GM12872 (cell line): Measurements from ENCODE around the gene ETS2.

ENCODE experiments used
- CTCF ChIP-seq: IDR thresholded peaks from 3 replicates; pipeline ENCODE4 v1.5.1; 2011; ENCODE audit warnings: low read depth, mild to moderate bottlenecking, low read length, moderate library complexity; ENCODE audit not compliant: insufficient read depth

The ETS2 gene

GRCh38 chr21:38798081-38798480, 7.6 kb upstream of the ETS2 start:
- no peak for TF ChIP-seq CTCF

DNA sequence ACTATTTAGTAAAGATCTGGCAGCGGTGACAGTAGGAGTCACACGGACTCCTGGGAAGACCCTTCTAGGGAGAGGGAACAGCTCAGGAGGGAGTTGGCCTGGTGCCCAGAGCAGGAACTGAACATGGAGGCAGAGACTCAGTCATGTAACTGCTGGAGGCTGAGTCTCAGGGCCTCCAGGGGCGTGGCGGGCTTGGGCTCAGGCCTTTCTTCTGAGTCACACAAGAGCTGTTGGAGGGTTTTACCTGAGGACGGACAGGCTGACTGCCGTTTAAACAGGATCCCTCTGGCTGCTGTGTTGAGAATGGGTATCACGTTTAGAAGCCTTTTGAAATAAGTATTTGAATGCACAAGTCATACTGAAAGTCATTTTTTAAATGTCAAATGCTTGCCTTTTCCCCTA, 7.2 kb upstream of the ETS2 start:
- no peak for TF ChIP-seq CTCF

DNA sequence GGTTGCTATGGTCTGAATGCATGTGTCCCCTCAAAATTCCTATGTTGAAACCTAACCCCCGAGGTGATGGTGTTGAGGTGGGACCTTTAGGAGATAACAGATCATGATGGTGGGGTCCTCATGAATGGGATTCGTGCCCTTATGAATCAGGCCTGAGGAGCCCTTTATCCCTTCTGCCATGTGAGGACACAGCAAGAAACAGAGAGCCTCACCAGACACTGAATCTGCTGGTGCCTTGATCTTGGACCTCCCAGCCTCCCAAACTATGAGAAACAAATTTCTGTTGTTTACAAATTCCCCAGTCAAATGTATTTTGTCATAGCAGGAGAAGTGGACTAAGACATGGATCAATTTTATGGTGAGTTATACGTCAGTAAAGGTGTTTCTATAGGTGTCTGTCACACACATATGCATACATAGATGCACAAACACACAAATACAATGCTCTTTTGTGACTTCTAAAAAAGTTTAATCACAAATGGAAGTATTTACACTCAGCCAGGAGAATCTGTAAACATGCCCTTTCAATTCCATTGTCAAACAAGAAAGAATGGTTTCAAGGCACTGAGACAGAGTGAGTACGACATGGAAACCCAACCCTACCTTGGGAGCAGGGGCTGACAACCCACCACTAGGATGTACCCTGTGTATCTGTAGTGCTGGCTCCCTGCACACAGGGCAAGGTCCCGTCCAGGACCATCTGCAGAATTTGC, 5.5 kb upstream of the ETS2 start:
- no peak for TF ChIP-seq CTCF

DNA sequence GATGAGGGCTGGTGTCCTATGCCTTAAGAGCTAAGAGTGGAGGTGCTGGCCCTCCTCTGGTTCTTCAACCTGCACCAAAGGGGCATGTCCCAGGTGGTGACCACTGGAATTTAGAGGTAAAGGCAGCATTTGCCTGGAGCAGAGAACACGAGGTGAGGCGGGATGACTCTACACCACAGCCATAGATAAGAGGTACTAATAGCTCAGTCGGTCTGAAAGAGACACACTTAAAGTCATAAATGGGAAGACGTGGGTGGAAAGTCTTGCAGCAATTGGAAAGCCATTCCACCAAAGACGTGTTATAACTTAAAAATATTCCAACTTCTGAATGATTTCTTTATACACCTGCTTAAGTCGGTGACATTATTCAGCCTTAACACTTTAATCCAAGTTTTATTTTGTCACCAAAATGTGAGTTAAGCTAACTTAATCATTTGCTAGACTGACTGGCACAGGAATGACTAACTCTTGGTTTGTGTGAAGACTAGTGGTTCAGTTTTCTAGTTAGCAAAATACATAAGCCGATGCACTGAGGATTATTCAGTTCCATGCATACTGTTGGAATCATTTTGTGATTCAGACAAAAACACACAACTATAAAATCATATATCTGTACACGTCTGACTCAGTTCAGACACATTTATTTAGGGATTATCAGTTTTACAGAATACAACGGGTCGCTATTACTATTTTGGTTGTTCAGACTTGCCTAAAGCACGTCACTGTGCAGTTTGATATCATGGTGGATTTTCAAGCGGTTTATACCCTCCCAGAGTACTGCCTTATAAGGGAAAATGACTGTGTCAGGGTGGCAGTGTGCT, 4.6 kb upstream of the ETS2 start:
- TF ChIP-seq CTCF = no peak

DNA sequence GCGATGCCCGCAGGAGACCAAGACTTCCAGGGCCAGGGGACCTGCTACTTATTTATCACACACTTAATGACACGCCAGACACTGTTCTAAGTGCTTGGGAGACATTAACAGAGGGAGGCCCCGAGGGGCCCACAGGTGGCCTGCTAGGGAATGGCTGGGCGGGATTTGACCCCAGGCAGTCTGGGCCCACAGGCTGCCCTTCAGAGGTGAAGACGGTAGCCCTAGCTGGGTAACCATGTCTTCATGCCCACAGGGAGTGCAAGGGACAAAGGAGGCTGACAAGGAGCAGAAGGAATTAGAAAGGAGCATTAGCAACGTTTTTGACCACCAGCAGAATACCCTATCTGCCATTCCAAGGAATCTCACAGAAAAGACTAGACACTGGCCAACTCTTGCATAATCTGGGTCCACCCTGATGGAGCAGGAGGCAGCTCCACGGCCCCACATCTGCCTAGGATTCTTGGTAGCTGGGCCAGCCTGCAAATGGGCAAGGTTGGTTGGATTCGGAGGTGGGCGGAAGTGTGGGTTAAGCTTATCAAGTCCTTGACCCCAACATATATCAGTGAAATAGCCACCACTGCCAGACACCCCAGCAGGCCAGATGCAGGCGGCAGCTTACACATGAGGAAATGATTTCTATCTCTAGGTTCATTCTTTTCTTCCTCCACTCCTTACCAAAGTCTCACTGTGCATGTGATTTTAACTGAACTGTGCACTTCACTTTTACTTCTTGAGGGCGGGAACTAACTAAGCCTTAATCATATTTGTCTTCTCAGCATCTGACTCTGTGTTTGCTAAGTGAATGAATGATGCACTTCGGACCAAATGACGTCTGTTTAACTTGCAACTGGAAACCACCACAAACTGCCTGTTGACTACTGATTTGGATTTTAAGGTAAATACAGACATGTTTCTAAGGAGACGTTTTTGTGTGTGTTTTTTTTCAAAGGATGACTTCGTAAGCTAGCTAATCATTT, 3.4 kb upstream of the ETS2 start:
- no peak for TF ChIP-seq CTCF

GRCh38 chr21:38803075-38803660, 2.6 kb upstream of the ETS2 start:
- TF ChIP-seq CTCF = no peak
